ENCODE results near the gene SOCS6. TPM values are rescaled to one million over a fixed set of nuclear protein-coding genes. Genes with fewer than 3 reads are reported as not detected.

The SOCS6 gene
- total RNA-seq, 1 experiment from 2014 or later = 25.1 TPM

DNA sequence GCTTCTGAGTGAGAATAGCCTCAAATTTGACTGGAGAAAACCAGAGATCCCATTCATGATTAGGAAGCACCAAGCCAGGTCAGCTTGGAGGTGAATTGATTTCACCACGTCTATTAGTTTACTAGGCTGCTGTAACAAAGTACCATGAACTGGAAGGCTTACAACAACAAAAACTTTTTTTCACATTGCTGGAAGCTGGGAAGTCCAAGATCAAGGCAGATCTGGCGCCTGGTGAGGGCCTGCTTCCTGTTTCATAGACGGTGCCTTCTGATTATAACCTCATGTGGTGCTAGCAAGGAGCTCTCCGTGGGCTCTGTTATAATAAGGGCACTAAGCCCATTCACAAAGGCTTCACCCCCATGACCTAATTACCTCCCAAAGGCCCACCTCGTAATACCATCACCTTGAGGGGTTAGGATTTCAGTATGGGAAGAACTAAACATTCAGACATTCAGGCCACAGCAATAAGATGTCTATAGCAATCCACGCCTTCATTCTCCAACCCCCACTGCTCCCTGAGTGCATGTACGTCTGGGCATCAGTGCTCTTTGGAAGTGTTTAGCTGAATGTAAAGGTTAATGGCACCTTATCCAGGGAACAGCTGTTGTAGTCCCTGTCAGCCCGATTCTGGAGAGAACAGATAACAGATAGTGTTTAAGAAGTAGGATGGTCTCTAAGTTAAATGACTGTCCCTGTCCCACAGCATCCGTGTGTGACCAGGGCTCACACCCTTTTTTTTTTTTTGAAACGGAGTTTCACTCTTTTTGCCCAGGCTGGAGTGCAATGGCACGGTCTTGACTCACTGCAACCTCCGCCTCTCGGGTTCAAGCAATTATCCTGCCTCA is 89.2 kb downstream of the SOCS6 start:
- DNase-seq (ENCODE audit: low read depth in 1 of 2, low spot score in 2 of 2) = no peak
- no peaks in the 10 kb centered on the region for H3K27me3 ChIP-seq (replicated peaks)
- no peaks in the 10 kb centered on the region for H3K9me3 ChIP-seq (replicated peaks)

More for the DNA sequence above, 89.2 kb downstream of the SOCS6 start:
- Histone ChIP-seq H3K4me1 (replicated peaks) (peaks cover 20% of the 10 kb centered on the region), H3K36me3 (no peaks in the 10 kb centered on the region), H3K4me3 (no peak overlapping the region), H3K27ac (no peak overlapping the region)

Other genes with a start within 250 kb of the SOCS6 start
- gene RTTN, start 83.4 kb upstream of the SOCS6 start, total RNA-seq (2014; rRNA removed; shearing (Covaris generic)) = 26.3 and 30.5 TPM in 2 replicates

Data from SJSA1 (cell line).